Smooth muscle cell (in vitro differentiated cells): Measurements from ENCODE around the gene TMEM236. TPM values are rescaled to one million over a fixed set of nuclear protein-coding genes. Genes with fewer than 3 reads are reported as not detected.

Source experiments
- DNase-seq: peaks from one replicate; lab custom pipeline; 2025; ENCODE audit not compliant: unreplicated experiment; lab: John Stamatoyannopoulos, UW
- H2AFZ ChIP-seq: fragments of 200-600 bp; sonication (generic); 2 replicates; pipeline ENCODE4 v1.6.0; 2016; ENCODE audit warnings: antibody characterized with exemption, low read depth, mild to moderate bottlenecking
- H3F3A ChIP-seq: fragments of 200-600 bp; sonication (generic); 2 replicates; pipeline ENCODE4 v1.6.0; 2017; ENCODE audit warnings: antibody characterized with exemption, low read depth
- H3K27ac ChIP-seq: fragments of 200-600 bp; sonication (generic); 2 replicates; pipeline ENCODE4 v1.5.1; 2016; ENCODE audit warnings: low read depth, mild to moderate bottlenecking
- H3K27me3 ChIP-seq: fragments of 200-600 bp; sonication (generic); 2 replicates; pipeline ENCODE4 v1.6.1; 2016; ENCODE audit warnings: low read depth, mild to moderate bottlenecking
- H3K36me3 ChIP-seq: fragments of 200-600 bp; sonication (generic); 2 replicates; pipeline ENCODE4 v1.5.1; 2016; ENCODE audit warnings: low read depth
- H3K4me1 ChIP-seq: fragments of 200-600 bp; sonication (generic); 2 replicates; pipeline ENCODE4 v1.5.1; 2016; ENCODE audit warnings: low read depth
- H3K4me2 ChIP-seq: fragments of 200-600 bp; sonication (generic); 2 replicates; pipeline ENCODE4 v1.6.0; 2016; ENCODE audit warnings: mild to moderate bottlenecking
- H3K4me3 ChIP-seq: fragments of 200-600 bp; sonication (generic); 2 replicates; pipeline ENCODE4 v1.5.1; 2016; ENCODE audit warnings: mild to moderate bottlenecking
- H3K79me2 ChIP-seq: fragments of 200-600 bp; sonication (generic); 2 replicates; pipeline ENCODE4 v1.6.0; 2016; ENCODE audit warnings: low read depth, mild to moderate bottlenecking
- H3K9ac ChIP-seq: fragments of 200-600 bp; sonication (generic); 2 replicates; pipeline ENCODE4 v1.6.0; 2016; ENCODE audit warnings: low read depth
- H3K9me3 ChIP-seq: fragments of 200-600 bp; sonication (generic); replicated peaks from 2 replicates; pipeline ENCODE4 v1.5.1; 2016; ENCODE audit warnings: low read depth
- H4K20me1 ChIP-seq: fragments of 200-600 bp; sonication (generic); 2 replicates; pipeline ENCODE4 v1.6.0; 2016; ENCODE audit warnings: low read depth
- CTCF ChIP-seq: fragments of 200-600 bp; sonication (generic); IDR thresholded peaks from 2 replicates; pipeline ENCODE4 v1.5.1; 2017; ENCODE audit warnings: borderline replicate concordance, mild to moderate bottlenecking, antibody characterized with exemption; ENCODE audit not compliant: insufficient read depth, poor library complexity, severe bottlenecking
- WGBS: methylation state at CpG from one replicate; pipeline ENCODE4 v1.1.7; 2016; ENCODE audit warnings: low lambda C conversion rate; 5-methylcytosine and 5-hydroxymethylcytosine counted together
- polyA plus RNA-seq: library from polyadenylated mRNA; unstranded; fragments of >200 nt; fragmentation: Nextera tagmentation; extraction: Ambion mirVana; gene quantifications from 2 replicates; pipeline ENCODE4 v1.2.1, GENCODE V29; 2016
- total RNA-seq: library from RNA; depleted of rRNA; stranded (reverse); fragments of >200 nt; gene quantifications from 2 replicates; pipeline ENCODE4 v1.2.3, GENCODE V29; 2014

TMEM236 gene
- total and polyA plus RNA-seq, 2 experiments from 2014 or later: 0.09 TPM; not detected in 1

GRCh38 chr10:17743437-17743836, 8.6 kb upstream of the TMEM236 start:
- Histone ChIP-seq H2AFZ (no peak overlapping the region), H3K27me3 (no peaks in the 10 kb centered on the region), H3F3A (no peaks in the 10 kb centered on the region), H3K27ac (no peak overlapping the region), H3K4me2 (no peak overlapping the region), H3K36me3 (no peaks in the 10 kb centered on the region), H3K9me3 (no peaks in the 10 kb centered on the region), H3K4me1 (no peaks in the 10 kb centered on the region), H4K20me1 (no peaks in the 10 kb centered on the region), H3K9ac (no peak overlapping the region), H3K79me2 (no peaks in the 10 kb centered on the region), H3K4me3 (no peak overlapping the region)
- WGBS: 95% methylated on average over 3 of the region's 3 CpGs
- no peak for TF ChIP-seq CTCF
- DNase-seq: no peak

- 93% methylated on average over 6 of the region's 6 CpGs for WGBS
- Histone ChIP-seq H3K4me2 (no peak overlapping the region), H4K20me1 (no peaks in the 10 kb centered on the region), H3K4me1 (no peaks in the 10 kb centered on the region), H3K27ac (no peak overlapping the region), H3K36me3 (no peaks in the 10 kb centered on the region), H3K9ac (no peak overlapping the region), H3K9me3 (no peaks in the 10 kb centered on the region), H3K79me2 (no peaks in the 10 kb centered on the region), H3K27me3 (no peaks in the 10 kb centered on the region), H3F3A (no peaks in the 10 kb centered on the region), H2AFZ (no peak overlapping the region), H3K4me3 (no peak overlapping the region)
- DNase-seq: no peak
- TF ChIP-seq CTCF: no peak
Observed at GRCh38 chr10:17744341-17744861, 7.6 kb upstream of the TMEM236 start.

- Histone ChIP-seq H3K27me3 (no peaks in the 10 kb centered on the region), H3K4me1 (no peaks in the 10 kb centered on the region)
Observed at GRCh38 chr10:17747883-17748550, 4.0 kb upstream of the TMEM236 start.

More at GRCh38 chr10:17747883-17748550, 4.0 kb upstream of the TMEM236 start:
- no peak for DNase-seq
- H2AFZ ChIP-seq: no peak overlapping the region
- no peak overlapping the region for H3K4me2 ChIP-seq
- no peaks in the 10 kb centered on the region for H3K36me3 ChIP-seq
- no peak overlapping the region for H3K4me3 ChIP-seq
- no peaks in the 10 kb centered on the region for H3F3A ChIP-seq
- H4K20me1 ChIP-seq: no peaks in the 10 kb centered on the region
- no peak overlapping the region for H3K9ac ChIP-seq
- TF ChIP-seq CTCF: no peak
- H3K9me3 ChIP-seq: no peaks in the 10 kb centered on the region
- WGBS: 95% methylated on average over 10 of the region's 10 CpGs
- no peak overlapping the region for H3K27ac ChIP-seq
- no peaks in the 10 kb centered on the region for H3K79me2 ChIP-seq
